HG03095 (cell line): ENCODE data around the gene PGK1.
A peak's percentile ranks its signal among the peaks of the same experiment; 100 is the strongest.
"Not testable (repeated sequence)": the region's sequence is repeated elsewhere in the genome, so short reads cannot be mapped to it uniquely, and the experiment has no call there.

Experiments
- ATAC-seq: cut with Tn5 transposase; IDR thresholded peaks from one replicate; pipeline ENCODE4 v1.9.1; 2021; ENCODE audit warnings: moderate library complexity; ENCODE audit not compliant: unreplicated experiment

PGK1 gene

GRCh38 chrX:78111140-78111931 is 7.3 kb downstream of the PGK1 start:
- no peak for ATAC-seq

- no peak for ATAC-seq
Observed at GRCh38 chrX:78116365-78116764, 12.3 kb downstream of the PGK1 start.

GRCh38 chrX:78116766-78117165 is 12.7 kb downstream of the PGK1 start:
- ATAC-seq: no peak

GRCh38 chrX:78118628-78119027 is 14.6 kb downstream of the PGK1 start:
- no peak for ATAC-seq

- no peak for ATAC-seq
Observed at GRCh38 chrX:78119521-78120227, 15.6 kb downstream of the PGK1 start.

GRCh38 chrX:78123190-78123589 is 19.1 kb downstream of the PGK1 start:
- ATAC-seq: no peak

GRCh38 chrX:78124307-78124706 is 20.3 kb downstream of the PGK1 start:
- ATAC-seq: no peak

- ATAC-seq: no peak
Observed at GRCh38 chrX:78125148-78125547, 21.1 kb downstream of the PGK1 start.

- not testable (repeated sequence) for ATAC-seq
Observed at GRCh38 chrX:78125781-78126180, 21.7 kb downstream of the PGK1 start.

- ATAC-seq: no peak
Observed at GRCh38 chrX:78129714-78130113, 25.7 kb downstream of the PGK1 start.

- ATAC-seq: no peak
Observed at GRCh38 chrX:78130396-78130795, 26.3 kb downstream of the PGK1 start.

- ATAC-seq: no peak
Observed at GRCh38 chrX:78131117-78131516, 27.1 kb downstream of the PGK1 start.

GRCh38 chrX:78133238-78133960 is 29.4 kb downstream of the PGK1 start:
- ATAC-seq: no peak

- peak; percentile 89 for ATAC-seq
Observed at GRCh38 chrX:78139160-78140123, 35.4 kb downstream of the PGK1 start, which contains the start of gene TAF9B. TSS of gene TAF9B (minus strand) at chrX:78139650. CDS start at chrX:78139611, 39 bp downstream.

GRCh38 chrX:78140206-78140605 is 36.2 kb downstream of the PGK1 start:
- no peak for ATAC-seq

GRCh38 chrX:78147002-78147540 is 43.0 kb downstream of the PGK1 start:
- not testable (repeated sequence) for ATAC-seq

GRCh38 chrX:78157373-78157772 is 53.3 kb downstream of the PGK1 start:
- not testable (repeated sequence) for ATAC-seq

GRCh38 chrX:78157846-78158245 is 53.8 kb downstream of the PGK1 start:
- not testable (repeated sequence) for ATAC-seq

GRCh38 chrX:78160711-78161110 is 56.7 kb downstream of the PGK1 start:
- not testable (repeated sequence) for ATAC-seq

GRCh38 chrX:78163175-78163574 is 59.1 kb downstream of the PGK1 start:
- not testable (repeated sequence) for ATAC-seq
